GM12864 (cell line): ENCODE data around the gene RHBG.
"Not testable (repeated sequence)": the region's sequence is repeated elsewhere in the genome, so short reads cannot be mapped to it uniquely, and the experiment has no call there.

Source experiments
- DNase-seq: peaks from one replicate; pipeline ENCODE4 v3.0.0-alpha.2; 2011; ENCODE audit warnings: low read depth
- H3K4me3 ChIP-seq: 2 replicates; pipeline ENCODE4 v1.5.1; 2011; ENCODE audit warnings: mild to moderate bottlenecking, low read depth, low read length, control low read depth
- CTCF ChIP-seq: IDR thresholded peaks from 2 replicates; pipeline ENCODE4 v1.5.1; 2011; ENCODE audit warnings: low read depth, mild to moderate bottlenecking, moderate library complexity, low read length, control low read depth, inconsistent platforms; ENCODE audit errors: missing control alignments

RHBG gene

DNA sequence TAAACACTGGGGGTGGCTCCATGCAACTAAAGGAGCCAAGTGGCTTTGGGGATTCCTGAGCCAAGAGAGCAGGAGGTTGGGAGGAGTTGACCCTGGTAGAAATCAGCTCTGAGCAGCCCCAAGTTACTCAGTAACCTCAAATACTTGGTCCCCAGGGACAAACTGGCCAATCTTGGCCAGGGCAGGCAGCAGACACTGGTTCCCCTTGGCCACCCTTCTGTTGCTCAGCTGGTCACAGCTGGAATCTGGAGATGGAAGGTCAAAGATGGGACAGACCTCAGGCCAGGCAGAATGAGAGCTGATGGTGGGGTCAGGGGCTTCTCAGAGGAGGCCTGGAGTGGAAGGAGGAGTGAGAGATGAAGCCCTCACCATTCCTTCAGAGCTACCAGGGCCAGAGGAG is 3.3 kb upstream of the RHBG start:
- no peak for TF ChIP-seq CTCF
- no peak for DNase-seq

DNA sequence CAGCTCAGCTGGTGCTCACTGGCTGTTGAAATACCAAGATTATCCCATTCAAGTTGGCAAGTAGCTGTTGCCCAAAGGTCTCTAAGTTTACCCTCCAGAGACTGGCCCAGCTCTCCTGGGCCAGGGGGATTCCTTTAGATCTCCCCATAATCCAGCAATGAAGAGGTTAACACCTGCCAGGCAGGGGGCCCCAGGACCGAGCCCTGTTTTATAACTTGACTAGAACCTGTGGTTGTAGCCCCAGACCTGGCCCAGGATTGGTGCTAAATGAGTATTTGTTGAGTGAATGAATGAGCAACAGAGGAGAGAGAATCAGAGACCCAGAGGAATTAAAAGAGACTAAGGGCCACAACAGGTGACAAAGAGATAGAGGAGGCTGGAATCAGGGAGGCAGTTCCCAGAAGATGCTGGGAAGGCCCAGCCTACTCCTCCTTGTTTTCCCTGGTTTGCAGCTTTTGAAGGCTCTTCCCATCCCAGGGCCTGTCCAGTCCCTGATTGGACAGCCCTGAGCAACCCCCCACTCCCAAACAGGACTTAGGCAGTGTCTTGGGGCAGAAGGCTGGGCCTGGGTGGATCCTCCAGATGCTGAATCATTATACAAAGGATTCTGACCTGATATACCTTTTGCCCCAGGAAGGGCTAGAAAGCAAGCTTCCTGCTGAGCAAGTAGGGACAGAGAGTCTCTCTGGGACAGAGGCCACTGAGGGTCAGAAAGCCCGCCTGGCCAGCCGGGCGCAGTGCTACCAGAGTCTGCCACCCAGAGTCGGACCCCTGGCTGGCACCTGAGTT is 2.4 kb upstream of the RHBG start:
- TF ChIP-seq CTCF = no peak
- no peak overlapping the region for H3K4me3 ChIP-seq
- no peak for DNase-seq

More for the DNA sequence above, 3.3 kb upstream of the RHBG start:
- H3K4me3 ChIP-seq = no peak overlapping the region

- no peak overlapping the region for H3K4me3 ChIP-seq
- TF ChIP-seq CTCF = no peak
Observed at GRCh38 chr1:156367383-156368156, 1.4 kb upstream of the RHBG start.

GRCh38 chr1:156368157-156368658 is 803 bp upstream of the RHBG start:
- TF ChIP-seq CTCF = no peak
- no peak overlapping the region for H3K4me3 ChIP-seq
- no peak for DNase-seq

More at GRCh38 chr1:156367383-156368156, 1.4 kb upstream of the RHBG start:
- no peak for DNase-seq

DNA sequence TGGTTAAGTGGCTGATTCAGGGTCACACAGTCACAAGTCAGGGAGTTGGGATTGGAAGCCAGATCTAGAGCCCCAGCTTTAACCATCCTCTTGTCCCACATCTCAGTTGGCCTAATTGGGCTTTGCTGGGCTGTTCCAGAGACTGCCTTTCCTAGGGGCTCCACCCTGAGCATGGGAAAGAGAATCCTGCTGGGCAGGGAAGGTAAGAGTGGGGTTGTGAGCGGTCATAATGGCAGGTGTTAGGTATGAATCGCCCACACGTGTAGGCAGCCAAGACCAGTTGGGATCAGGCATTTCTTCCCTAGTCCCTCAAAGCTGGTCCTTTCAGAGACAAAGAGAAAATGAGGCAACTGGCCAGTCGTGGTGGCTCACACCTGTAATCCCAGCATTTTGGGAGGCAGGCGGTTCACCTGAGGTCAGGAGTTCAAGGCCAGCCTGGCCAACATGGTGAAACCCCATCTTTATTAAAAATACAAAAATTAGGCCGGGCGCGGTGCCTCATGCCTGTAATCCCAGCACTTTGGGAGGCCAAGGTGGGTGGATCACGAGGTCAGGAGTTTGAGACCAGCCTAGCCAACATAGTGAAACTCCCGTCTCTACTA is 775 bp downstream of the RHBG start:
- not testable (repeated sequence) for H3K4me3 ChIP-seq, DNase-seq

DNA sequence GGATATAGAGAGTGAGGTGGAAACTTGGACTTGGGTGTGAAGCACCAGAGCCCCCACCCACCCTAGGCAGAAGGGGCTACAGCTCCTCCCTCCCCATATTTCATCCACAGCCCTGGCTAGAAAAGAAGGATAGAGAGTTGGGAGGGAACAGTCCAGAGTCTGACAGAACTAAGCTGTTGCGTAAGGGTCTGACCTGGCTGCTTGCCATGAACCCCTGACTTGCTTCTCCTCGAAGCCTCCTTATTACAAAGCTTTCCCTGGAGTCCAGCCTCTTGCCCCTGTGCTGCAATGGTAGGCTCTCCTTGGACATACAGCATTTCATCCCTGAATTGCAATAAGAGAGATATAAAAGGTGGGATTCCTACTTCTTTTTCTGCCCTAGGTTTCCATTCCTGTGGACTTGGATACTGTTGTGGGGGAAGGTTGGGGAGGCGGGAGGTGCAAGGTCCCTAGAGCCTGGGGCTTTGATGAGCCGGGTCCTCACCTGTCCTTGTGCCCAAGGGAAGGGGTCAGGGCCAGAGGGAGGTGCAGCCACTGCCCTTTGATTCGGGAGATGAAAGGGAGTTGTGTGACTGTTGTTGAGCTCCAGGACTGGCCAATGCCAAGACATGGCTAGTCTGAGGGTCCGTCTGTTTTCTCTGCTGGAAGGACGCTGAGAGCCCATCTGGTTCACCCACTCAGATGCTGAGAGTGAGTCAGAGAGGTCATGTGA is 2.7 kb downstream of the RHBG start:
- no peak overlapping the region for H3K4me3 ChIP-seq
- no peak for DNase-seq
- TF ChIP-seq CTCF = no peak

GRCh38 chr1:156372265-156372586 is 3.2 kb downstream of the RHBG start:
- TF ChIP-seq CTCF = no peak
- no peak for DNase-seq
- H3K4me3 ChIP-seq = no peak overlapping the region
